BJ (cell line): Measurements from ENCODE around the gene CCDC57. TPM values are rescaled to one million over a fixed set of nuclear protein-coding genes. Genes with fewer than 3 reads are reported as not detected.
"Not testable (repeated sequence)": the region's sequence is repeated elsewhere in the genome, so short reads cannot be mapped to it uniquely, and the experiment has no call there.

Source experiments
- CTCF ChIA-PET: fragments of 350-600 bp; formaldehyde crosslinking; extraction: SDS; loops from one replicate; lab custom pipeline; 2021; ENCODE audit warnings: antibody characterized with exemption, inconsistent platforms; lab: Yijun Ruan, JAX
- POLR2A ChIA-PET: fragments of 300-600 bp; sonication (Branson Sonifier 250); formaldehyde crosslinking; extraction: SDS; loops from one replicate; lab custom pipeline; 2021; ENCODE audit warnings: antibody characterized with exemption; lab: Charles Lee
- DNase-seq: peaks from one replicate; pipeline ENCODE4 v3.0.0-alpha.2; 2011; ENCODE audit warnings: low read depth
- H3K27me3 ChIP-seq: 2 replicates; pipeline ENCODE4 v1.6.0; 2011; ENCODE audit warnings: low read length; ENCODE audit not compliant: control insufficient read depth, insufficient read depth
- H3K36me3 ChIP-seq: 2 replicates; pipeline ENCODE4 v1.5.1; 2011; ENCODE audit warnings: low read length; ENCODE audit not compliant: control insufficient read depth, insufficient read depth
- H3K4me3 ChIP-seq: 2 replicates; pipeline ENCODE4 v1.5.1; 2011; ENCODE audit warnings: low read depth, mild to moderate bottlenecking, control low read depth, low read length
- CTCF ChIP-seq: IDR thresholded peaks from 2 replicates; pipeline ENCODE4 v1.5.1; 2011; ENCODE audit warnings: low read depth, mild to moderate bottlenecking, control low read depth, inconsistent platforms, low read length, moderate library complexity; ENCODE audit not compliant: insufficient read depth
- polyA plus RNA-seq: library from polyadenylated mRNA; depleted of rRNA; stranded (reverse); fragments of >200 nt; gene quantifications from 2 replicates; pipeline ENCODE4 v1.2.3, GENCODE V29; 2011

The CCDC57 gene
- polyA plus RNA-seq, 1 experiment, result 15.4 TPM

- ChIA-PET POLR2A (no interaction called here), CTCF (no interaction called here)
- TF ChIP-seq CTCF, result no peak
- Histone ChIP-seq H3K4me3 (no peak overlapping the region), H3K36me3 (peaks cover 44% of the 10 kb centered on the region), H3K27me3 (no peaks in the 10 kb centered on the region)
- no peak for DNase-seq
Observed at GRCh38 chr17:82256242-82256885, 43.7 kb upstream of the CCDC57 start.

GRCh38 chr17:82255402-82255972 is 42.8 kb upstream of the CCDC57 start:
- TF ChIP-seq CTCF, result no peak
- Histone ChIP-seq H3K4me3 (no peak overlapping the region), H3K36me3 (peaks cover 44% of the 10 kb centered on the region), H3K27me3 (no peaks in the 10 kb centered on the region)
- DNase-seq, result no peak
- POLR2A ChIA-PET, result interaction anchor here (0.6 to 0.9 kb wide), 2 partner anchors 11 to 43 kb away, joined by 3 to 4 read pairs; no protein-coding TSS in a partner anchor
- CTCF ChIA-PET, result interaction anchor here (1.0 kb wide), 1 partner anchor 12 kb away, joined by 3 read pairs; no protein-coding TSS in a partner anchor

- ChIA-PET POLR2A (interaction anchor here (0.6 to 0.9 kb wide), 3 partner anchors 12 to 43 kb away, joined by 3 to 4 read pairs (median 3); no protein-coding TSS in a partner anchor), CTCF (interaction anchor here (0.6 to 1.3 kb wide), 4 partner anchors 9 to 69 kb away, joined by 3 read pairs; no protein-coding TSS in a partner anchor)
- peaks cover 46% of the 10 kb centered on the region for H3K36me3 ChIP-seq
- not testable (repeated sequence) for H3K4me3 ChIP-seq, H3K27me3 ChIP-seq, DNase-seq
Observed at GRCh38 chr17:82254746-82255145, 42.1 kb upstream of the CCDC57 start.

- ChIA-PET POLR2A (interaction anchor here (0.7 kb wide), 1 partner anchor 12 kb away, joined by 3 read pairs; no protein-coding TSS in a partner anchor), CTCF (interaction anchor here (0.6 to 1.3 kb wide), 3 partner anchors 10 to 68 kb away, joined by 3 read pairs; no protein-coding TSS in a partner anchor)
- H3K36me3 ChIP-seq, result peaks cover 50% of the 10 kb centered on the region
- not testable (repeated sequence) for DNase-seq, H3K4me3 ChIP-seq, H3K27me3 ChIP-seq
Observed at GRCh38 chr17:82254096-82254495, 41.5 kb upstream of the CCDC57 start.

GRCh38 chr17:82253179-82253544 is 40.5 kb upstream of the CCDC57 start:
- no peak for TF ChIP-seq CTCF
- no peak for DNase-seq
- ChIA-PET POLR2A (no interaction called here), CTCF (no interaction called here)
- no peak overlapping the region for H3K4me3 ChIP-seq
- peaks cover 59% of the 10 kb centered on the region for H3K36me3 ChIP-seq
- H3K27me3 ChIP-seq, result no peaks in the 10 kb centered on the region

- TF ChIP-seq CTCF, result no peak
- H3K36me3 ChIP-seq, result peaks cover 60% of the 10 kb centered on the region
- DNase-seq, result no peak
- ChIA-PET POLR2A (no interaction called here), CTCF (no interaction called here)
- H3K27me3 ChIP-seq, result no peaks in the 10 kb centered on the region
- H3K4me3 ChIP-seq, result no peak overlapping the region
Observed at GRCh38 chr17:82252511-82253178, 40.0 kb upstream of the CCDC57 start.
